Activated CD4-positive, alpha-beta T cell treated with anti-CD3 and anti-CD28 coated beads, Interleukin-2, amount 50 U/mL, for 48 hours (primary cell): ENCODE results near the gene MRPS31.
A peak's percentile ranks its signal among the peaks of the same experiment; 100 is the strongest.

Source experiments
- DNase-seq, 2 experiments: peaks; one replicate each; pipeline ENCODE4 v3.0.0-alpha.2; 2020

MRPS31 gene

DNA sequence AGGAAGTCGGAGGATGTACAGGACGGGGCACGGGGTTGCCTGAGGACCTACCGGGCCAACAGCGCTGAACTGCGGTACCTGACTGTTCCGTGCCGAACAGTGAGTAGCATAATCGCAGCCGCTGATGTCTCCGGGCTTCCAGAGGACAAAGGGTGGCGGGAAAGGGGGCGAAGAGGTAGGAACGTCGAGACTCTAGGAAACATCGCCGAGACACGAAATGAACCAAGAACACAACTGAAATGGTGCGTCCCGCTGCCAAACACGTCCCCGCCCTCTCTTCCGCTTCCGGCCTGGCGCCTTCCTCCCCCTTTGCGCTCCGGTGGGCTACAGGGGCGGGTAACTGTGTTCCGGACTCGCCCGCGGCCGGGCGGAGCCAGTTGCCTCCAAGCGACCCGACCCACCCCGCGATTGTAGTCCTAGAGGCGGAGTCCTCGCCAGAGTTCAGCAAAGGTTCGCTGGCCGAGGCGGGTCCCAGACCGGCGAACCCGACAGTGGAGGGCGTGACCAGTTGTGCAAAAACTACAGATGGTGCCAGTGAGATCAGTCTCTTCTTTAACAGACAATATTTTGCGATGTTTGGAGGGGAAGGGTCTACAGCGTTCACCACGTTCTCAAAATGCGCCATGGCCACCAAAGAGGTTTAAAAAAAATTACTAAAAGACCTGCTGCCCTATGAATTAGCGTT, at the start of gene MRPS31:
Gene MRPS31, minus strand, starts transcription at position 257 of the 685 bp plus-strand sequence. Its CDS starts 54 bp downstream, at position 203.
- peak; percentile 96 to 97 for DNase-seq

DNA sequence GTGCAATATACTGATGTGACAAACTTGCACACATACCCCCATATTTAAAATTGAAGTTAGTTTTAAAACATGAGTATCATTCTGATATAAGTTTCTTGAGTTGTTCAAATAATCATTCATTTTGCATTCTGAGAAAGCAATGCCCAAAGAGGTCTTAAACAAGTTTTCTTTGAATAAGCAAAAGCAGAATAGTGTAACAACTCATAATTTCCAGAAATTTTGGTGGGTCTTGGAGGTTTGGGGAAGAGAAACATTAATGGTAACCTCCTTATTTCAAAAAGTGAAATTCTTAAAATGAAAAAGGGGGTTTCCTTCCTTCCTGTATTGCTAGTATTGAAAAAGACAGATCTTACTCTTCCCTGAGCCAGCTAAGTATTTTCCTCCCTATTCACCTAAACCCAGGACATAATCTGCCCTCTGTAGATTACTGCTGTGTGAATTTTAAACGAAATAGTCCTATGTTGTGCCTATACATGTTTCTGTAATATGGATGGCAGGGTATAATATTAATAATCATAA, 48.9 kb upstream of the MRPS31 start:
- DNase-seq = no peak

DNA sequence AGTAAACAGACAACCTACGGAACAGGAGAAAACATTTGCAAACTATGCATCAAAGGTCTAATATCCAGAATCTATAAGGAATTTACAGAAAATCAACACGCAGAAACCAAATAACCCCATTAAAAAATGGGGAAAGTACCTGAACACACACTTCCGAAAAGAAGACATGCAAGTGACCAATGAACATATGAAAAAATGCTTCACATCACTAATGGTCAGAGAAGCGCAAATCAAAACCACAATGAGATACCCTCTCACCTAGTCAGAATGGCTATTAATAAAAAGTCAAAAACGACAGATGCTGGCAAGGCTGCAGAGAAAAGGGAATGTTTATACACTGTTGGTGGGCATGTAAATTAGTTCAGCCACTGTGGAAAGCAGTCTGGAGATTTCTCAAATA, 47.9 kb upstream of the MRPS31 start:
- DNase-seq = no peak

DNA sequence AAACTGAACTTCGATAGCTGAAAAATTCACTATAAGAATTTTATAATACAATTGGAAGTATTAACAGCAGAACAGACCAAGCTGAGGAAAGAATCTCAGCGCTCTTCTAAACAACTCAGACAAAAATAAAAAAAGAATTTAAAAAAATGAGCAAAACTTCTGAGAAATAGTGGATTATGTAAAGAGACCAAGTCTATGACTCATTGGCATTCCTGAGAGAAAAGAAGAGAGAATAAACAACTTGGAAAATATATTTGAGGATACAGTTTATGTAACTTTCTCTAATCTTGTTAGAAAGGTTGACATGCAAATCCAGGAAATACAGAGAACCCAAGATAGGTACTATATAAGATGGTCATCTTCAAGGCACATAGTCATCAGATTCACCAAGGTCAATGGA, 43.8 kb upstream of the MRPS31 start:
- no peak for DNase-seq

- DNase-seq = no peak
Observed at GRCh38 chr13:40813667-40814454, 42.9 kb upstream of the MRPS31 start.

DNA sequence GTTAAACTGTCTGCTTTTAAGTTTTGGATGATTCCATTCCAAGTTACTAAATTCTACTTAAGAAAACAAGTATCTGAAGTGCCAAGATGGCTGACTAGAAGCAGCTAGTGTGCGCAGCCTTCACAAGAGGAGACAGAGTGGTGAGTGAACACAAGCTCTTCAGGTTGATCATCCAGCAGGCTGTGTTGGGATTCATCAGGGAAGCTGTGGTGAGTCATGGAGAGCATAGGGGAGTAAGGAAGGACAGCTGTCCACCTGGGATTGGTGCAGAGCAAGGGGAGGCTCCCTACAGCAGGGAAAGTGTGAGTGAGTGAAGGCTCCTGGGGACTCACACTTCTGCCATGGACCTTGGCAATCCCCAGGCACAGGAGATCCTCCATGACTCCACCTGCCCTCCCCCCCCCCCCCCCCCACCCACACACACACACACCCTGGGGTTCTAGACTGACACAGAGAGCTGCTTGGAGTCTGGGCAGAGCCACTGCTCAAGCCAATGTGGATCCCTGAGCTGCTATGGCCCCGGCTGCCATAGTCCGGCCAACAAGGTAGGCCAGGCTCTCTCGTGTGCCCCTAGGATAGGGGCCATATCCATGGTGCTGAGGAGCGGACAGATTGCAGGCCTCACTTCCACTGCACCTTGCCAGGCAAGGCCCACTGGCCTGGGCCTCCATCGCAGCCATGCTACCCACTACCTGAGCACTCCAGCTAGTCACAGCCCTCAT, 41.9 kb upstream of the MRPS31 start:
- DNase-seq = no peak

DNA sequence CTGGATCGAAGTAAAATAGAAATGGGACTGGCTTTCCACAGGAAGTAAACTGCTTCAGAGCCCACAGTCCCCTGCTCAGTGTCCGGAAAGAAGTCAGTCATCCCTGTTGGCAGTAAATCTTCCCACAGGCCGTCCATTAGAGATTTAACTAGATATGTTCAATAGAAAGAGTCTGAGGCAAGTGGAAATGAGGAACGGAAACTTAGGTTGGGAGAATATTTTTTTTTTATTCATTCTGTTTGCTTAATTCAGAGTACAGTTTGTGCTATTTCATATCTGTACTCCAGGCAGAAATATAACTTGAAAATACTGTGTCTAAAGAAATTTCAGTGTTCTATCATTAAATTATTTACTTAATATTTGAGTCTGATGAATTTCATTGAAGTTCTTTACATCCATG, 41.1 kb upstream of the MRPS31 start:
- DNase-seq = no peak

GRCh38 chr13:40809471-40809870, 38.5 kb upstream of the MRPS31 start:
- no peak for DNase-seq

- no peak for DNase-seq
Observed at GRCh38 chr13:40806241-40806640, 35.3 kb upstream of the MRPS31 start.

GRCh38 chr13:40803316-40803715, 32.3 kb upstream of the MRPS31 start:
- no peak for DNase-seq

GRCh38 chr13:40801255-40802217, 30.5 kb upstream of the MRPS31 start:
- no peak for DNase-seq

GRCh38 chr13:40800559-40800958, 29.6 kb upstream of the MRPS31 start:
- no peak for DNase-seq

DNA sequence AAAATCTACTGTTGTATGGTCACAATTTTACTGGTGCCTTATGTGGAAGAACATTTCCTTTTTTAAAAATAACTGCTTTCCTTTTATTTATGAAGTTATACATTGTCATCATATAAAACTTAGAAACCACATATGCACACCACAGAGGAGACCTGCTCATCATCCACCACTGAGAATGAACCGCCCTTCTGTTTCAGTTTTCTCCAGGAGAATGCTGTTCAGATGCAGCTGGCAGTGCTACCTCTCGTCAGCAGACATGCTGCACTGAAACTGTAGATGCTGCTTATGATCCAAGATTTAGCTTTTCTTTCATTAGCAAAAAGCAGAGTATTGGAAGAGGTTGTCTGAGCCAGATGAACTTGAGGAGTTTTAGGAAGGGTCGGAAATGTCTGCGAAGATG, 28.5 kb upstream of the MRPS31 start:
- DNase-seq = no peak

- no peak for DNase-seq
Observed at GRCh38 chr13:40798380-40798779, 27.4 kb upstream of the MRPS31 start.

GRCh38 chr13:40796649-40797048, 25.7 kb upstream of the MRPS31 start:
- DNase-seq = no peak

DNA sequence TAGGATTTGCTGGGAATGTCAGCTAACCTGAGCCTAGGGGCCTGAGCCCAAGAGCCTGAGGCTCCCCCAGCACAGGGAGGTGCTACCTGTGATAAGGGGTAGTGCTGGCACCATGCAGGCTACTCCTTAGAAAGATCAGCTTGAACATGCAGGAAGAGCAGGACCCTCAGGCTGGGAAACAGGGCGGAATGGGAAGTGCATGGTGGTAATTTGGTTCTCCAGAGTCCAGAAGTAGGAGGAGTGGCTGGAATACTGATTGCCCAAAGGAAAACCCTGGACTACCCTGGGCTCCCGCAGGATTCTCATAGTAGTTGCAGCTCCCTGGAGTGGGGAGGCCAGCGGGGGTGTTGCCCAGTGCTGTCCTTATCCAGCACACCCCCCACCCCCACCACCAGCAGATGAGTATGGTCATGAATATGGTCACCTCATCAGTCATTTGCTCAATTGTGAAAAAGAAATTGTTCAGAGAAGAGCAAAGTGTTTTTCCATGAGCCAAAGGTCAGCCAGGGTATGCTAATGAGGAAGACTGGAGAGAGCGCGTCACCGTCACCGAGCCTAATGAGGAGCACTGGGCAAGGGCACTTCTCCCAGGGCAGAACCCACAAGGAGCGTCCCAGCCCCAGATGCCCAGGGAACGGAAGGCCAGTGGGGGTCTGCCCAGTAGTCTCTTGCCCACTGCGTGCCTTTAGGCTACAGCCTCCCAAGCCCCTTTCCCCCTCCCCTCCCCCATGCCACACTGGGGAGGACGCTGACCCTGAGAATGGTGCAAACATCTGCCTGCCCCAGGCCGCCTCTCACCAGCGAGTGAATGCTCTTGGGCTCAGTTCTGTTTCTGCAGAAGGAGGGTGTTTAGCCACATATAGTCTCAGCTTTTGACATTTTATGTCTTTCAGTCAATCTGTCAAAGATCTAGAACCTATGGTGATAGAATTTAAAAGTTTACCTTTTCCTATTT, 23.7 kb upstream of the MRPS31 start:
- no peak for DNase-seq

DNA sequence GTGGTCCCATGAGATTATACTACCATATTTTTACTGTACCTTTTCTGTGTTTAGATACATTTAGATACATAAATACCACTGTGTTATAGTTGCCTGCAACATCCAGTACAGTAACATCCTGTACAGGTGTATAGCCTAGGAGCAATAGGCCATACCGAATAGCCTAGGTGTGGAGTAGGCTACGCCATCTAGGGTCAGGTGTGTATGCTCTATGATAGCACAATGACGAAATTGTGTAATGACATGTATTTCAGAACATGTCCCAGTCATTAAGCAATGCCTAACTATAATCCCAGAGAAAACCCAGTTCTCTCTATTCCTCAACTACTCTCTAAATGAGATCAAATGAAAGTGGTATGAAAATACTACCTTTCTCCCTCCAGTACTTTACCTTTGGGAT, 22.3 kb upstream of the MRPS31 start:
- DNase-seq = no peak

- no peak for DNase-seq
Observed at GRCh38 chr13:40792284-40793051, 21.5 kb upstream of the MRPS31 start.

- no peak for DNase-seq
Observed at GRCh38 chr13:40790154-40790616, 19.2 kb upstream of the MRPS31 start.
